Measurements from ENCODE around the gene OXLD1.

- TF ChIP-seq CTCF (IDR thresholded peaks at IDR 0.05) (no peak), POLR2A (IDR thresholded peaks at IDR 0.05) (no peak), EP300 (IDR thresholded peaks at IDR 0.05) (no peak), POLR2AphosphoS5 (IDR thresholded peaks at IDR 0.05) (no peak)
Observed at GRCh38 chr17:81667754-81668153, 1.3 kb upstream of the OXLD1 start.
